ENCODE results near the gene WASL. TPM values are rescaled to one million over a fixed set of nuclear protein-coding genes. Genes with fewer than 3 reads are reported as not detected.

The WASL gene
- polyA plus RNA-seq, 1 donor (not counting 4 experiments of a cell fraction or from before 2014, with no cell fraction given): 17.5 TPM

GRCh38 chr7:123673752-123674398 lies 74.9 kb downstream of the WASL start:
- FAIRE-seq (peak; percentile 60), DNase-seq (ENCODE audit: low read depth, low spot score) (no peak)
- TF ChIP-seq CTCF (optimal IDR thresholded peaks at IDR 0.05 in 1 of 3, IDR thresholded peaks at IDR 0.05 in 1 of 3, conservative IDR thresholded peaks at IDR 0.05 in 1 of 3; ENCODE audit: extremely low read depth in 1 of 3, insufficient read depth in 2 of 3, low read length in 3 of 3): no peak
- no peak for TF ChIP-seq EZH2 (IDR thresholded peaks at IDR 0.05; ENCODE audit: low read length)
- Histone ChIP-seq H3K9me1 (ENCODE audit: control insufficient read depth, extremely low read depth, insufficient read depth, low read length) (no peaks in the 10 kb centered on the region), H3K9ac (ENCODE audit: control insufficient read depth, extremely low read depth, insufficient read depth, low read length) (peak overlapping the region; percentile 40), H3K4me1 (ENCODE audit: control insufficient read depth, extremely low read depth, insufficient read depth, low read length) (peaks cover 29% of the 10 kb centered on the region), H3K4me3 (ENCODE audit: control insufficient read depth in 2 of 3, extremely low read depth in 1 of 3, insufficient read depth in 2 of 3, low read depth in 1 of 3, low read length in 3 of 3) (peak overlapping the region in 2 of 3 experiments; percentile 11 to 16), H4K20me1 (ENCODE audit: control insufficient read depth, extremely low read depth, insufficient read depth, low read length) (no peaks in the 10 kb centered on the region), H3K27ac (ENCODE audit: control insufficient read depth, insufficient read depth, low read length) (peak overlapping the region; percentile 80), H3K36me3 (ENCODE audit: control insufficient read depth in 2 of 2, extremely low read depth in 1 of 2, insufficient read depth in 2 of 2, low read length in 2 of 2) (no peaks in the 10 kb centered on the region), H3K4me2 (ENCODE audit: control insufficient read depth, extremely low read depth, insufficient read depth, low read depth, low read length) (peak overlapping the region; percentile 76), H3K79me2 (ENCODE audit: control insufficient read depth, insufficient read depth, low read length) (no peaks in the 10 kb centered on the region), H3K27me3 (ENCODE audit: control insufficient read depth, extremely low read depth, insufficient read depth, low read length) (no peaks in the 10 kb centered on the region), H3K9me3 (ENCODE audit: control insufficient read depth, low read depth, low read length) (no peaks in the 10 kb centered on the region), H2AFZ (ENCODE audit: control insufficient read depth, low read length) (no peak overlapping the region)
- dilution Hi-C loops (cut with MboI; ENCODE audit: extremely low pct_ligation_motif_present, low sequenced_read_pairs): no loop called here

- Histone ChIP-seq H3K27me3 (ENCODE audit: control insufficient read depth, extremely low read depth, insufficient read depth, low read length) (no peaks in the 10 kb centered on the region), H3K79me2 (ENCODE audit: control insufficient read depth, insufficient read depth, low read length) (no peaks in the 10 kb centered on the region), H2AFZ (ENCODE audit: control insufficient read depth, low read length) (no peak overlapping the region), H3K9me1 (ENCODE audit: control insufficient read depth, extremely low read depth, insufficient read depth, low read length) (no peaks in the 10 kb centered on the region), H3K27ac (ENCODE audit: control insufficient read depth, insufficient read depth, low read length) (peak overlapping the region; percentile 80), H3K4me1 (ENCODE audit: control insufficient read depth, extremely low read depth, insufficient read depth, low read length) (peaks cover 29% of the 10 kb centered on the region), H4K20me1 (ENCODE audit: control insufficient read depth, extremely low read depth, insufficient read depth, low read length) (no peaks in the 10 kb centered on the region), H3K36me3 (ENCODE audit: control insufficient read depth in 2 of 2, extremely low read depth in 1 of 2, insufficient read depth in 2 of 2, low read length in 2 of 2) (no peaks in the 10 kb centered on the region), H3K4me2 (ENCODE audit: control insufficient read depth, extremely low read depth, insufficient read depth, low read depth, low read length) (peak overlapping the region; percentile 76), H3K4me3 (ENCODE audit: control insufficient read depth in 2 of 3, extremely low read depth in 1 of 3, insufficient read depth in 2 of 3, low read depth in 1 of 3, low read length in 3 of 3) (peak overlapping the region in 1 of 3 experiments; percentile 16), H3K9ac (ENCODE audit: control insufficient read depth, extremely low read depth, insufficient read depth, low read length) (no peak overlapping the region), H3K9me3 (ENCODE audit: control insufficient read depth, low read depth, low read length) (no peaks in the 10 kb centered on the region)
- FAIRE-seq (peak; percentile 87), DNase-seq (ENCODE audit: low read depth, low spot score) (no peak)
- dilution Hi-C loops (cut with MboI; ENCODE audit: extremely low pct_ligation_motif_present, low sequenced_read_pairs): no loop called here
- no peak for TF ChIP-seq EZH2 (IDR thresholded peaks at IDR 0.05; ENCODE audit: low read length)
- no peak for TF ChIP-seq CTCF (optimal IDR thresholded peaks at IDR 0.05 in 1 of 3, IDR thresholded peaks at IDR 0.05 in 1 of 3, conservative IDR thresholded peaks at IDR 0.05 in 1 of 3; ENCODE audit: extremely low read depth in 1 of 3, insufficient read depth in 2 of 3, low read length in 3 of 3)
These were observed 75.6 kb downstream of the WASL start for GRCh38 chr7:123673137-123673732.
